HepG2 (cell line): ENCODE measurements around the gene VPS52. TPM values are rescaled to one million over a fixed set of nuclear protein-coding genes. Genes with fewer than 3 reads are reported as not detected.

ENCODE experiments used
- AGO2 ChIP-seq: fragments of 200-400 bp; formaldehyde crosslinking; optimal IDR thresholded peaks from 2 replicates; pipeline ENCODE3; 2017; ENCODE audit warnings: mild to moderate bottlenecking, low read depth, low read length, moderate library complexity
- CBX2 ChIP-seq, 2 experiments: fragments of 200-600 bp in 1 of 2; sonication (generic); formaldehyde crosslinking in 1 of 2; IDR thresholded peaks; 2 replicates each; pipeline versions ENCODE4 v1.7.0 to v1.8.1; 2018 to 2022; ENCODE audit warnings: low read depth in 2 of 2, low read length in 1 of 2, mild to moderate bottlenecking in 1 of 2, missing genetic modification reagents in 1 of 2
- CCDC6 ChIP-seq: sonication (generic); formaldehyde crosslinking; IDR thresholded peaks from 2 replicates; pipeline ENCODE4 v1.8.1; 2022; ENCODE audit warnings: mild to moderate bottlenecking, missing genetic modification reagents, moderate library complexity
- MED8 ChIP-seq: sonication (generic); formaldehyde crosslinking; IDR thresholded peaks from 2 replicates; pipeline ENCODE4 v1.8.1; 2023; ENCODE audit warnings: mild to moderate bottlenecking, missing genetic modification reagents; ENCODE audit not compliant: insufficient replicate concordance
- ZFP1 ChIP-seq: IDR thresholded peaks from 2 replicates; pipeline ENCODE4 v1.6.1; 2016
- ZNF253 ChIP-seq: sonication (generic); formaldehyde crosslinking; IDR thresholded peaks from 2 replicates; pipeline ENCODE4 v1.8.0; 2022; ENCODE audit warnings: mild to moderate bottlenecking, missing genetic modification reagents, borderline replicate concordance
- ZNF33A ChIP-seq: sonication (generic); formaldehyde crosslinking; IDR thresholded peaks from 2 replicates; pipeline ENCODE4 v1.5.1; 2020; ENCODE audit warnings: missing genetic modification reagents, mild to moderate bottlenecking, moderate library complexity, borderline replicate concordance
- ZNF441 ChIP-seq: sonication (generic); formaldehyde crosslinking; IDR thresholded peaks from 2 replicates; pipeline ENCODE4 v1.7.0; 2021; ENCODE audit warnings: missing genetic modification reagents, borderline replicate concordance
- ZNF446 ChIP-seq: sonication (generic); formaldehyde crosslinking; IDR thresholded peaks from 2 replicates; pipeline ENCODE4 v1.5.0; 2020; ENCODE audit warnings: mild to moderate bottlenecking, missing genetic modification reagents
- ZNF558 ChIP-seq: sonication (generic); formaldehyde crosslinking; IDR thresholded peaks from 2 replicates; pipeline ENCODE4 v1.9.0; 2022; ENCODE audit warnings: mild to moderate bottlenecking, missing genetic modification reagents, borderline replicate concordance
- ZNF678 ChIP-seq: sonication (generic); formaldehyde crosslinking; IDR thresholded peaks from 2 replicates; pipeline ENCODE4 v1.4.0; 2020; ENCODE audit warnings: mild to moderate bottlenecking, missing genetic modification reagents
- ZNF782 ChIP-seq: sonication (generic); formaldehyde crosslinking; IDR thresholded peaks from 2 replicates; pipeline ENCODE4 v1.4.0; 2020; ENCODE audit warnings: missing genetic modification reagents, mild to moderate bottlenecking, borderline replicate concordance
- ZNF891 ChIP-seq: sonication (generic); formaldehyde crosslinking; IDR thresholded peaks from 2 replicates; pipeline ENCODE4 v1.5.0; 2020; ENCODE audit warnings: mild to moderate bottlenecking, missing genetic modification reagents
- polyA plus RNA-seq, 8 experiments: library from polyadenylated mRNA; depleted of rRNA in 3 of 8; stranded (reverse) in 7 of 8; unstranded in 1 of 8; fragments of >200 nt; fragmentation: Illumina TruSeq in 4 of 8; extraction: Trizol in 4 of 8; gene quantifications; 2 replicates each; pipeline versions ENCODE4 v1.2.1 to v1.2.3, GENCODE V29; 2011 to 2016; ENCODE audit warnings: low read depth in 4 of 8, missing spikeins in 1 of 8, mixed read lengths in 1 of 8; ENCODE audit not compliant: insufficient read depth in 1 of 8
- total RNA-seq, 5 experiments: library from RNA; depleted of rRNA; stranded (reverse); fragments of >200 nt; fragmentation: Illumina TruSeq; extraction: Trizol; gene quantifications; 2 replicates each; pipeline ENCODE4 v1.2.3, GENCODE V29; 2016; ENCODE audit warnings: low read depth in 1 of 5
- TF ChIP-seq, protein P1 (sequence below): sonication (generic); formaldehyde crosslinking; IDR thresholded peaks from 2 replicates; pipeline ENCODE4 v1.4.0; 2020; ENCODE audit warnings: mild to moderate bottlenecking, missing genetic modification reagents
- TF ChIP-seq, protein P2 (sequence below): sonication (generic); formaldehyde crosslinking; IDR thresholded peaks from 2 replicates; pipeline ENCODE4; 2020; ENCODE audit warnings: missing genetic modification reagents, mild to moderate bottlenecking, borderline replicate concordance
- TF ChIP-seq, protein P3 (sequence below): sonication (generic); formaldehyde crosslinking; IDR thresholded peaks from 2 replicates; pipeline ENCODE4 v1.8.0; 2022; ENCODE audit warnings: mild to moderate bottlenecking, missing genetic modification reagents, borderline replicate concordance

Gene VPS52
- total and polyA plus RNA-seq, 2 of the 13 experiments (the other 11 are each of a cell fraction or from before 2014, with no cell fraction given): 48.9 to 85.5 TPM

DNA sequence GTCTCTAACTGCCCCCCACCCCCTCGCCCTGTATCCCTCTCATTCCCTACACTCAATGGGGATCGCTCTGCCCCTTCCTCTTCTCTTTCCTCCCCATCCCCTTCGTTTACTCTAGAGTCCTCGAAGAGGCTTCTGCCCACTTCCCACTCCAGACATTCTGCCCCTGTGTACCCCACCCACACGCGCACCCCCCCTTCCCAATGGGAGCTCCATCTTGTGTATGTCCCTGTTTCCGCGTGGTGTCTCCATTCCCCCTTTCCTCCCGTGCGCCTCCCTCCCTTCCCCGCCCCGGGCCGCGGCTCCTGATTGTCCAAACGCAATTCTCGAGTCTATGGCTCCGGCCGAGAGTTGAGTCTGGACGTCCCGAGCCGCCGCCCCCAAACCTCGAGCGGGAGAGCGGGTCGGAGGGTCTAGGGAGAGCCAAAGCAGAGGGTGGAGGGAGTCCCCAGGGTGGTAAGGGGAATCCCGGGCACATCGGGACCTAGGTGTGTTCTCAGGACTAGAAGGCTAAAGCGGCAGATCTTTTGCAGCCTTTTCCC is 64.1 kb downstream of the VPS52 start (continued):
- TF ChIP-seq ZNF253 (CRISPR knock-in tag) (0 out of 2 replicates have a peak, but pooled peaks have one; percentile 10), AGO2 (peak; percentile 82), ZNF446 (CRISPR knock-in tag) (peak; percentile 23; the same call in 1 of the 2 replicates), ZFP1 (no peak), ZNF441 (CRISPR knock-in tag) (0 out of 2 replicates have a peak, but pooled peaks have one; percentile 5), MED8 (peak; percentile 5), ZNF782 (no peak), CCDC6 (CRISPR knock-in tag) (no peak; the same call in 1 of the 2 replicates), CBX2 (IDR thresholded peaks at IDR 0.05; ENCODE audit: low read depth, low read length) (no peak), CBX2 (CRISPR knock-in tag; IDR thresholded peaks at IDR 0.05; ENCODE audit: low read depth) (no peak), ZNF891 (CRISPR knock-in tag) (no peak), ZNF33A (CRISPR knock-in tag) (0 out of 2 replicates have a peak, but pooled peaks have one; percentile 49), ZNF678 (CRISPR knock-in tag) (peak; percentile 20; the same call in 1 of the 2 replicates), ZNF558 (CRISPR knock-in tag) (no peak; the same call in 1 of the 2 replicates)
- TF ChIP-seq, protein P1, sequence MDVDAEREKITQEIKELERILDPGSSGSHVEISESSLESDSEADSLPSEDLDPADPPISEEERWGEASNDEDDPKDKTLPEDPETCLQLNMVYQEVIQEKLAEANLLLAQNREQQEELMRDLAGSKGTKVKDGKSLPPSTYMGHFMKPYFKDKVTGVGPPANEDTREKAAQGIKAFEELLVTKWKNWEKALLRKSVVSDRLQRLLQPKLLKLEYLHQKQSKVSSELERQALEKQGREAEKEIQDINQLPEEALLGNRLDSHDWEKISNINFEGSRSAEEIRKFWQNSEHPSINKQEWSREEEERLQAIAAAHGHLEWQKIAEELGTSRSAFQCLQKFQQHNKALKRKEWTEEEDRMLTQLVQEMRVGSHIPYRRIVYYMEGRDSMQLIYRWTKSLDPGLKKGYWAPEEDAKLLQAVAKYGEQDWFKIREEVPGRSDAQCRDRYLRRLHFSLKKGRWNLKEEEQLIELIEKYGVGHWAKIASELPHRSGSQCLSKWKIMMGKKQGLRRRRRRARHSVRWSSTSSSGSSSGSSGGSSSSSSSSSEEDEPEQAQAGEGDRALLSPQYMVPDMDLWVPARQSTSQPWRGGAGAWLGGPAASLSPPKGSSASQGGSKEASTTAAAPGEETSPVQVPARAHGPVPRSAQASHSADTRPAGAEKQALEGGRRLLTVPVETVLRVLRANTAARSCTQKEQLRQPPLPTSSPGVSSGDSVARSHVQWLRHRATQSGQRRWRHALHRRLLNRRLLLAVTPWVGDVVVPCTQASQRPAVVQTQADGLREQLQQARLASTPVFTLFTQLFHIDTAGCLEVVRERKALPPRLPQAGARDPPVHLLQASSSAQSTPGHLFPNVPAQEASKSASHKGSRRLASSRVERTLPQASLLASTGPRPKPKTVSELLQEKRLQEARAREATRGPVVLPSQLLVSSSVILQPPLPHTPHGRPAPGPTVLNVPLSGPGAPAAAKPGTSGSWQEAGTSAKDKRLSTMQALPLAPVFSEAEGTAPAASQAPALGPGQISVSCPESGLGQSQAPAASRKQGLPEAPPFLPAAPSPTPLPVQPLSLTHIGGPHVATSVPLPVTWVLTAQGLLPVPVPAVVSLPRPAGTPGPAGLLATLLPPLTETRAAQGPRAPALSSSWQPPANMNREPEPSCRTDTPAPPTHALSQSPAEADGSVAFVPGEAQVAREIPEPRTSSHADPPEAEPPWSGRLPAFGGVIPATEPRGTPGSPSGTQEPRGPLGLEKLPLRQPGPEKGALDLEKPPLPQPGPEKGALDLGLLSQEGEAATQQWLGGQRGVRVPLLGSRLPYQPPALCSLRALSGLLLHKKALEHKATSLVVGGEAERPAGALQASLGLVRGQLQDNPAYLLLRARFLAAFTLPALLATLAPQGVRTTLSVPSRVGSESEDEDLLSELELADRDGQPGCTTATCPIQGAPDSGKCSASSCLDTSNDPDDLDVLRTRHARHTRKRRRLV: peak; percentile 49; the same call in 1 of the 2 replicates
- TF ChIP-seq, protein P2, sequence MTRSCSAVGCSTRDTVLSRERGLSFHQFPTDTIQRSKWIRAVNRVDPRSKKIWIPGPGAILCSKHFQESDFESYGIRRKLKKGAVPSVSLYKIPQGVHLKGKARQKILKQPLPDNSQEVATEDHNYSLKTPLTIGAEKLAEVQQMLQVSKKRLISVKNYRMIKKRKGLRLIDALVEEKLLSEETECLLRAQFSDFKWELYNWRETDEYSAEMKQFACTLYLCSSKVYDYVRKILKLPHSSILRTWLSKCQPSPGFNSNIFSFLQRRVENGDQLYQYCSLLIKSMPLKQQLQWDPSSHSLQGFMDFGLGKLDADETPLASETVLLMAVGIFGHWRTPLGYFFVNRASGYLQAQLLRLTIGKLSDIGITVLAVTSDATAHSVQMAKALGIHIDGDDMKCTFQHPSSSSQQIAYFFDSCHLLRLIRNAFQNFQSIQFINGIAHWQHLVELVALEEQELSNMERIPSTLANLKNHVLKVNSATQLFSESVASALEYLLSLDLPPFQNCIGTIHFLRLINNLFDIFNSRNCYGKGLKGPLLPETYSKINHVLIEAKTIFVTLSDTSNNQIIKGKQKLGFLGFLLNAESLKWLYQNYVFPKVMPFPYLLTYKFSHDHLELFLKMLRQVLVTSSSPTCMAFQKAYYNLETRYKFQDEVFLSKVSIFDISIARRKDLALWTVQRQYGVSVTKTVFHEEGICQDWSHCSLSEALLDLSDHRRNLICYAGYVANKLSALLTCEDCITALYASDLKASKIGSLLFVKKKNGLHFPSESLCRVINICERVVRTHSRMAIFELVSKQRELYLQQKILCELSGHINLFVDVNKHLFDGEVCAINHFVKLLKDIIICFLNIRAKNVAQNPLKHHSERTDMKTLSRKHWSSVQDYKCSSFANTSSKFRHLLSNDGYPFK (CRISPR knock-in tag): peak; percentile 78; the same call in 1 of the 2 replicates
- TF ChIP-seq, protein P3, sequence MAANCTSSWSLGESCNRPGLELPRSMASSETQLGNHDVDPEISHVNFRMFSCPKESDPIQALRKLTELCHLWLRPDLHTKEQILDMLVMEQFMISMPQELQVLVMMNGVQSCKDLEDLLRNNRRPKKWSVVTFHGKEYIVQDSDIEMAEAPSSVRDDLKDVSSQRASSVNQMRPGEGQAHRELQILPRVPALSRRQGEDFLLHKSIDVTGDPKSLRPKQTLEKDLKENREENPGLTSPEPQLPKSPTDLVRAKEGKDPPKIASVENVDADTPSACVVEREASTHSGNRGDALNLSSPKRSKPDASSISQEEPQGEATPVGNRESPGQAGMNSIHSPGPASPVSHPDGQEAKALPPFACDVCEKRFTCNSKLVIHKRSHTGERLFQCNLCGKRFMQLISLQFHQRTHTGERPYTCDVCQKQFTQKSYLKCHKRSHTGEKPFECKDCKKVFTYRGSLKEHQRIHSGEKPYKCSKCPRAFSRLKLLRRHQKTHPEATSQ: no peak
